A673 (cell line): ENCODE results near the gene RNF222. TPM values are rescaled to one million over a fixed set of nuclear protein-coding genes. Genes with fewer than 3 reads are reported as not detected.

Source experiments
- BruUV-seq: library from RNA; stranded (reverse); fragments of 400-500 nt; replicated peaks from 2 replicates; lab custom pipeline; 2021; lab: Mats Ljungman, UMichigan
- CTCF ChIA-PET: fragments of 300-600 bp; sonication (Branson Sonifier 250); formaldehyde crosslinking; loops from one replicate; lab custom pipeline; 2022; ENCODE audit warnings: antibody characterized with exemption; lab: Charles Lee
- POLR2A ChIA-PET: fragments of 300-600 bp; sonication (Branson Sonifier 250); formaldehyde crosslinking; loops from one replicate; lab custom pipeline; 2022; ENCODE audit warnings: antibody characterized with exemption; ENCODE audit not compliant: low non-redundant PET; lab: Charles Lee
- DNase-seq: peaks from one replicate; pipeline ENCODE4 v3.0.0-alpha.2; 2015; ENCODE audit warnings: low spot score
- H3K27ac ChIP-seq: fragments of 200-600 bp; sonication (generic); 2 replicates; pipeline ENCODE4 v1.5.1; 2016; ENCODE audit warnings: mixed run types, low read depth, mild to moderate bottlenecking, mixed read lengths, antibody characterized with exemption, low read length; ENCODE audit not compliant: poor library complexity, severe bottlenecking
- H3K27me3 ChIP-seq: fragments of 200-600 bp; sonication (generic); replicated peaks from 2 replicates; pipeline ENCODE4 v1.6.1; 2017; ENCODE audit warnings: mixed run types, low read depth, mild to moderate bottlenecking, mixed read lengths, antibody characterized with exemption, low read length; ENCODE audit not compliant: insufficient read depth, poor library complexity
- H3K36me3 ChIP-seq: fragments of 200-600 bp; sonication (generic); 2 replicates; pipeline ENCODE4 v1.6.1; 2016; ENCODE audit warnings: mixed run types, mild to moderate bottlenecking, mixed read lengths, antibody characterized with exemption, low read length; ENCODE audit not compliant: insufficient read depth, poor library complexity, severe bottlenecking
- H3K4me1 ChIP-seq: fragments of 200-600 bp; sonication (generic); 2 replicates; pipeline ENCODE4 v1.6.1; 2017; ENCODE audit warnings: mixed run types, mild to moderate bottlenecking, mixed read lengths, antibody characterized with exemption, low read length; ENCODE audit not compliant: insufficient read depth, poor library complexity, severe bottlenecking
- H3K4me3 ChIP-seq: fragments of 200-600 bp; sonication (generic); 2 replicates; pipeline ENCODE4 v1.5.1; 2016; ENCODE audit warnings: low read depth, mixed run types, mild to moderate bottlenecking, mixed read lengths, low read length; ENCODE audit not compliant: poor library complexity, severe bottlenecking
- H3K9me3 ChIP-seq: fragments of 200-600 bp; sonication (generic); 2 replicates; pipeline ENCODE4 v1.6.1; 2016; ENCODE audit warnings: mixed run types, low read depth, mild to moderate bottlenecking, mixed read lengths, antibody characterized with exemption, low read length; ENCODE audit not compliant: poor library complexity, severe bottlenecking
- EZH2 ChIP-seq: fragments of 200-600 bp; sonication (generic); IDR thresholded peaks from 2 replicates; pipeline ENCODE4 v1.6.1; 2017; ENCODE audit warnings: borderline replicate concordance, low read depth, mild to moderate bottlenecking, mixed read lengths, antibody characterized with exemption, low read length; ENCODE audit not compliant: poor library complexity, severe bottlenecking
- intact Hi-C: fragments of 100-400 bp; cut with micrococcal nuclease; formaldehyde crosslinking; loops from one replicate; pipeline ENCODE4 v1.10.0; 2022; ENCODE audit not compliant: unreplicated experiment
- total RNA-seq: library from RNA; stranded (reverse); gene quantifications from 2 replicates; pipeline ENCODE4 v1.2.3, GENCODE V29; 2021
- TF ChIP-seq, protein P1 (sequence below): fragments of 300-800, 200-600 bp; sonication (generic); conservative IDR thresholded peaks from 2 replicates; pipeline ENCODE4 v1.5.1; 2017; ENCODE audit warnings: low read depth, mild to moderate bottlenecking, antibody characterized with exemption, low read length, moderate library complexity, mixed read lengths

RNF222 gene
- total RNA-seq, 1 experiment from 2014 or later, result not detected

DNA sequence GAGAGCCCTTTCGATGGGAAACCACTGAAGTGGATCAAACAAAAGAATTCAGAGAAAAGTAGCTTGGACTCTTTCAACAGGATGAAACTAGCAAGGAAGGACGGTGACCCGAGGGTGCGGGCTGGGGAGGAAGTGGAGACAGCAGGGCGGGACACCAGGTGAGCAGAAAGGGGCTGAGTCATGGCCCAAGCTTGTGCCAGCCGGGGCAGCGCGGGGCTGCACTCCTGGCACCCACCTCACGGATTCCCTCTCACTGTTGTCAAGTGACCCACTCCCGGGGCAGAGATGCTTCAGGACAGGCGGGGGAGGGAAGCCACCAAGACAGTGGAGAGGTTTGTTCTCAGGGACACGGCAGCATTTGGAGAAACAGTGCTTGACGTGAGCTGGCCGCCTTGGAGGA is 10.7 kb upstream of the RNF222 start:
- POLR2A ChIA-PET, result no interaction called here
- Histone ChIP-seq H3K4me1 (no peaks in the 10 kb centered on the region), H3K9me3 (no peaks in the 10 kb centered on the region), H3K4me3 (no peak overlapping the region), H3K27me3 (no peaks in the 10 kb centered on the region), H3K27ac (no peak overlapping the region), H3K36me3 (no peaks in the 10 kb centered on the region)
- no TSS peak for BruUV-seq
- intact Hi-C loops, result no loop called here
- no peak for DNase-seq
- CTCF ChIA-PET, result interaction anchor here (0.7 kb wide), 1 partner anchor 17 kb away, joined by 6 read pairs; no protein-coding TSS in a partner anchor
- no peak for TF ChIP-seq EZH2
- TF ChIP-seq, protein P1, sequence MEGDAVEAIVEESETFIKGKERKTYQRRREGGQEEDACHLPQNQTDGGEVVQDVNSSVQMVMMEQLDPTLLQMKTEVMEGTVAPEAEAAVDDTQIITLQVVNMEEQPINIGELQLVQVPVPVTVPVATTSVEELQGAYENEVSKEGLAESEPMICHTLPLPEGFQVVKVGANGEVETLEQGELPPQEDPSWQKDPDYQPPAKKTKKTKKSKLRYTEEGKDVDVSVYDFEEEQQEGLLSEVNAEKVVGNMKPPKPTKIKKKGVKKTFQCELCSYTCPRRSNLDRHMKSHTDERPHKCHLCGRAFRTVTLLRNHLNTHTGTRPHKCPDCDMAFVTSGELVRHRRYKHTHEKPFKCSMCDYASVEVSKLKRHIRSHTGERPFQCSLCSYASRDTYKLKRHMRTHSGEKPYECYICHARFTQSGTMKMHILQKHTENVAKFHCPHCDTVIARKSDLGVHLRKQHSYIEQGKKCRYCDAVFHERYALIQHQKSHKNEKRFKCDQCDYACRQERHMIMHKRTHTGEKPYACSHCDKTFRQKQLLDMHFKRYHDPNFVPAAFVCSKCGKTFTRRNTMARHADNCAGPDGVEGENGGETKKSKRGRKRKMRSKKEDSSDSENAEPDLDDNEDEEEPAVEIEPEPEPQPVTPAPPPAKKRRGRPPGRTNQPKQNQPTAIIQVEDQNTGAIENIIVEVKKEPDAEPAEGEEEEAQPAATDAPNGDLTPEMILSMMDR, result no peak

GRCh38 chr17:8406174-8406573 is 8.5 kb upstream of the RNF222 start:
- H3K9me3 ChIP-seq, result no peaks in the 10 kb centered on the region
- BruUV-seq, result no TSS peak
- intact Hi-C loops, result no loop called here
- no peak for TF ChIP-seq EZH2
- TF ChIP-seq, protein P1, result no peak
- H3K4me3 ChIP-seq, result no peak overlapping the region
- ChIA-PET CTCF (no interaction called here), POLR2A (no interaction called here)
- H3K27me3 ChIP-seq, result no peaks in the 10 kb centered on the region
- H3K27ac ChIP-seq, result no peak overlapping the region
- no peaks in the 10 kb centered on the region for H3K4me1 ChIP-seq
- no peaks in the 10 kb centered on the region for H3K36me3 ChIP-seq
- no peak for DNase-seq

DNA sequence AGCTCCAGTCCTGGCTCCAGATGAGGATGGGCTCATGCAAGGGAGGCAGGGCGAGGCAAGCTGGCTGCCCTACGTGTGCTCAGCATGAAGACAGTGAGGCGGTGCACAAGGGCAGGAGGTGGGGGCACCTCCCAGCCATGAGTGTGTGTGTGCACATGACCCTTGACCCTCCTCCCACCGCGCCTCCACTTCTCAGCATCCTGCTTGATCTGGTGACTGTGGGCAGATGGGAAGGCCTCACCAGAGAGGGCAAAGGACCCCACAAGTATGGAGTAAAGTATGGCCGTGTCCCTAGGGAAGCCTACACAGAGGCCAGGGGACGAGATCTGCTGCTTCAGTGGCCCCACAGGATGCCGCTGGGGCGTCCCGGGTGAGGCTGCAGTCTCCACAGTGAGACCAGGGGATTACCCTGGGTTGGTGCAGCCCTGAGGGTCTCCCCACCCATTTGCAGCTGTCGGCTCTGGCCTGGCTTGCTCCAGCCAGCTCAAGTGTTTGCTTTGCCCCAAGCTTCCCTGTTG is 7.9 kb upstream of the RNF222 start:
- intact Hi-C loops, result no loop called here
- no peaks in the 10 kb centered on the region for H3K36me3 ChIP-seq
- TF ChIP-seq, protein P1, result no peak
- no peak for TF ChIP-seq EZH2
- POLR2A ChIA-PET, result no interaction called here
- H3K4me1 ChIP-seq, result no peaks in the 10 kb centered on the region
- CTCF ChIA-PET, result interaction anchor here (0.6 kb wide), 1 partner anchor 22 kb away, joined by 3 read pairs; no protein-coding TSS in a partner anchor
- no peak for DNase-seq
- no peaks in the 10 kb centered on the region for H3K9me3 ChIP-seq
- H3K27ac ChIP-seq, result no peak overlapping the region
- H3K27me3 ChIP-seq, result peaks cover 5% of the 10 kb centered on the region
- BruUV-seq, result no TSS peak
- no peak overlapping the region for H3K4me3 ChIP-seq
